H7 (cell line): Measurements from ENCODE around the gene PCYT1B. TPM values are rescaled to one million over a fixed set of nuclear protein-coding genes. Genes with fewer than 3 reads are reported as not detected.

Experiments used
- DNase-seq: peaks from one replicate; pipeline ENCODE4 v3.0.0; 2012
- H3K27me3 ChIP-seq: 2 replicates; pipeline ENCODE4 v1.6.0; 2011; ENCODE audit warnings: mild to moderate bottlenecking, low read length; ENCODE audit not compliant: control insufficient read depth, insufficient read depth
- H3K36me3 ChIP-seq: replicated peaks from 2 replicates; pipeline ENCODE4 v1.5.1; 2011; ENCODE audit warnings: low read length; ENCODE audit not compliant: control insufficient read depth, insufficient read depth
- H3K4me3 ChIP-seq: 2 replicates; pipeline ENCODE4 v1.5.1; 2011; ENCODE audit warnings: low read depth, mild to moderate bottlenecking, control low read depth, low read length, moderate library complexity; ENCODE audit not compliant: insufficient read depth
- total RNA-seq: library from RNA; depleted of rRNA; stranded (reverse); fragments of >200 nt; shearing (Covaris generic); gene quantifications from 2 replicates; pipeline ENCODE4 v1.2.3, GENCODE V29; 2014; rRNA removed

Gene PCYT1B
- total RNA-seq, 1 experiment from 2014 or later = 17.4 TPM

DNA sequence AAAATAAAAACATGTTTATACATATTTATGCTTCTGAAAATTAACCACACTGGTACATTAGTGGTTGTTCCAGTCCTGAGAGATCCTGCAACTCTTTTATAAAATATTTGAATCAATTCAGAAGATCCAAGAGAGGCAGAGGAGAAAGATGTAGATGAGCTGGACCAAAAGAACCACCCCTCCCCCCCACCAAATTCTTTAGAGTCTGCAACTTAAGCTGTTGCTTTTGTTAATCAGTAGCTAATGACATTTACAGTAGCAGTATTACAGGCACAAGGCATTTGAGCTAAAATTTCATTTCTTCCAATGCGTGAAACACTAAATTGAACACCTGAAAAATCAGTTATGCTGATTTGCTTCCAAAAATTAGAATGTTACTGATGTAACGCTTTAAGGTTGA lies 120.5 kb downstream of the PCYT1B start:
- DNase-seq = peak; percentile 49
- Histone ChIP-seq H3K27me3 (no peaks in the 10 kb centered on the region), H3K4me3 (no peak overlapping the region), H3K36me3 (peaks cover 2% of the 10 kb centered on the region)

DNA sequence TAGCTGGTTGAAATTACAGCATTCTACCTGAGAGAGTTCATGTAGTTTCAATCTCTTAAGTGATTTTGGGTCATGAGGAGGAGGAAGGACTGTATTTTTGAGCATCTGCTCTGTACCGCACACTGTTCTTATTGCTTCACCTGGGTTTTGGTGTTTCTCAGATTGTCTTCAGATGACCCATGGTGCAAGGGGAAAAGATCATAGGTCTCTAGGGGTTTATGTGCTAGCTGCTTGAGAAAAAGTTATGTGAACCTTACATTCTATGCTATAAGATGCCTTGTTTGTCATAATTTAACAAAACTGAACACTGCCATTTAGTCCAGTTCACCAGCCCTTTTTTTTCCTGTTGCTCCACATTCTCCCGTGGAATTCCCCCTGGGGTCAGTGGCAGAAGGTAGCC lies 121.7 kb downstream of the PCYT1B start:
- Histone ChIP-seq H3K4me3 (no peak overlapping the region), H3K36me3 (peaks cover 2% of the 10 kb centered on the region), H3K27me3 (no peaks in the 10 kb centered on the region)
- no peak for DNase-seq

DNA sequence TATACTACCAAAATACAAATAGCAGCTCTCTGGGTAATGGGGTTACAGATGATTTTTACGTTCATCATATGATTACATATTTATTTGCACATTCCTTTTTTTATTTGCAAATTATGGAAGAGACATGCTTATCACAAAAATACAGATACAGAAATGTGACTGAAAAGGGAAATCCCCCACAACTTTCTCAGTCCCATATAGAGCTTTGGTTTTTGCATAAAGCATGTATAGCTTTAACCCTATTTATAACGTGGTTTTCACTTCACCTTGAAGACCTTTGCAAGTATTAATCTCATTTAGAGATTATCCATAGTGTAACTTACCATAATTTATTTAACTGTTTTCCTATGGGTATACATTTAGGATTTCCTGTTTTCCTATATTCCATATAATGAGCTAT lies 126.7 kb downstream of the PCYT1B start:
- no peaks in the 10 kb centered on the region for H3K36me3 ChIP-seq
- no peak for DNase-seq

DNA sequence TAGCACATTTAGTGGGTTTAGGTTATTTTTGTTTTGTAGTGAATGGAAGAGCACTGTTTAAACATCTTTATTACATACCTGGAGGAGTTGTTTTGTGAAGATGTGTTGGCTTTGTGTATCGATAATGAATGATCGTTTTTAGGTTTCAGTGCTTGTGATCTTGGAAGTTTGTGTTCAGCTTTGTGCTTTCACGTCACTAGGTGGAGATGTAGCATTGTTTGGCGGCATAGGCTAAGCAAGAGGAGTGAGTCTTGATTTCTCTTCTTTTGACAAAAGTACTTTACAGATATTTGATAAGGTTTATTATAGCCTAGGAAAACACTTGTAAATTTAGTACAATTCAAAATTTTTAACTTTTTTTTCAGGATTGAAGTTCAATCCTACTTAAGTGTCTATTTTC lies 131.7 kb downstream of the PCYT1B start:
- Histone ChIP-seq H3K4me3 (no peak overlapping the region), H3K36me3 (no peaks in the 10 kb centered on the region; the same call in none of the 2 replicates), H3K27me3 (no peaks in the 10 kb centered on the region)
- peak; percentile 22 for DNase-seq

More for the DNA sequence above, 126.7 kb downstream of the PCYT1B start:
- no peak overlapping the region for H3K4me3 ChIP-seq
- H3K27me3 ChIP-seq = no peaks in the 10 kb centered on the region

DNA sequence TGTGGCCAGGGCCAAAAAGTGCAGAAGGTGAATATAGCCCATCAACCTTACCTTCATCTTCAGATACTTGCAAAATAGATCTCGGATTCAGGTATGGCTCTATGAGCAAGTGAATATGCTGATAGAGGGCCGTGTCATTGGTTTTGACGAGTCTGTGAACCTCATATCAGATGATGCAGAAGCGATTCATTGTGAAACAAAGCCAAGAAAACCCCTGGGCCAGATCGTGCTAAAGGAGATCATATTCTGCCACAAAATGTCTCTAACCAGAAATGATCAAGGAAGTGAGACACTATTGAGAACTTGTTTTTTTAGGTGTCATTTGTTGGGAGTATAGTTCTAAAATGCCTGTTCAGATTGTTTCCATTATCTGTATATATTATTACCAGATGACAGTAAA lies 133.7 kb downstream of the PCYT1B start:
- Histone ChIP-seq H3K4me3 (no peak overlapping the region), H3K27me3 (no peaks in the 10 kb centered on the region), H3K36me3 (peaks cover 1% of the 10 kb centered on the region)
- DNase-seq = no peak

DNA sequence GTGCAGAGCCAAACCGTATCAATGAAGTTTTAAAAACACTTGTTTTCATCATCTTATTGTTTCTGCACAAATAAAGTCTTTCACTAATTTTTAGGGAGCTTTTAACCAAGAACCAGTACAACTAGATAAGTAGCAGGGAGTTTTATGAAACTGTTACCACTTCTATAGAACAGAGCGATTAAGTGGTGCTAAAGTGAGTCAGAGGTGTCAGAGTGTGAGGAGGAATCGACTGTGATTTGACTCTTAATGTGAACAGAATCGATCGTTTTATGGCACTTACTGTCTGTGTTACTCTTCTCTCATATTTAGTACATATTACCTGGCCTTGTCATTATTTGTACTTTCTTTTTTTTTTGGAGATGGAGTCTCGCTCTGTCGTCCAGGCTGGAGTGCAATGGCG lies 138.8 kb downstream of the PCYT1B start:
- no peak for DNase-seq
- H3K4me3 ChIP-seq = no peak overlapping the region
- no peaks in the 10 kb centered on the region for H3K27me3 ChIP-seq
- peaks cover 1% of the 10 kb centered on the region for H3K36me3 ChIP-seq

Other genes starting within 250 kb of the PCYT1B start
- gene PDK3, start 182.1 kb downstream of the PCYT1B start, total RNA-seq = 29.3 and 43.6 TPM in 2 replicates
- 36.7 and 54.7 TPM in 2 replicates for gene POLA1, start 46.6 kb upstream of the PCYT1B start, total RNA-seq